ENCODE measurements around the gene GATA3.

DNA sequence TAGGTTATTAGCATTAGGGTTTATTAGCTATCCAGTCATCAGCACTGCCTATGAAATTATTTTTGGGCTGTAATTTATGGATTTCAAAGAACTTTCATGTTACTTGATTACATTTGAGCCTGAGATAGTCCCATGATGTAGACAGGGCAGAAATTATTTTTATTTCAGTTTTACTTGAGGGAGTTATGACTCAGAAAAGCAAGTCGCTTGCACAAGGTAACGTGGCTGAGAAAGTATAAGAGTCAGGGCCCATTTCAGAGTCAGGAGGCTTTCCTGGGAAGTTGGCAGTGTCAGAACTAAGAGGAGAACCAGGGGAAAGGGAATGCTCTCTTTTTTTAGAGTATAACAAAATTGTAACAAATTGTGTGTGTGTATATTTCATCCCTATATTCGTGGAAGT is 16.5 kb downstream of the GATA3 start:
- no peak for TF ChIP-seq CTCF (conservative IDR thresholded peaks at IDR 0.05)
- TF ChIP-seq ZFX (IDR thresholded peaks at IDR 0.05) = no peak
